Peyer's patch (tissue), 4 donors: ENCODE results near the gene SERPINA10.

Source experiments
- CTCF ChIP-seq, 6 experiments: fragments of 450-650 bp in 4 of 6; fragments of 200-600 bp in 2 of 6; sonication (generic) in 1 of 6; IDR thresholded peaks; one replicate each; pipeline ENCODE4 v1.5.1; 2017 to 2019; ENCODE audit warnings: antibody characterized with exemption in 6 of 6, mild to moderate bottlenecking in 3 of 6, moderate library complexity in 1 of 6
- POLR2A ChIP-seq, 2 donors: fragments of 450-650 bp; IDR thresholded peaks; one replicate each; pipeline ENCODE4 v1.5.1; 2017; ENCODE audit warnings: antibody characterized with exemption in 2 of 2, mild to moderate bottlenecking in 2 of 2, moderate library complexity in 2 of 2

DNA sequence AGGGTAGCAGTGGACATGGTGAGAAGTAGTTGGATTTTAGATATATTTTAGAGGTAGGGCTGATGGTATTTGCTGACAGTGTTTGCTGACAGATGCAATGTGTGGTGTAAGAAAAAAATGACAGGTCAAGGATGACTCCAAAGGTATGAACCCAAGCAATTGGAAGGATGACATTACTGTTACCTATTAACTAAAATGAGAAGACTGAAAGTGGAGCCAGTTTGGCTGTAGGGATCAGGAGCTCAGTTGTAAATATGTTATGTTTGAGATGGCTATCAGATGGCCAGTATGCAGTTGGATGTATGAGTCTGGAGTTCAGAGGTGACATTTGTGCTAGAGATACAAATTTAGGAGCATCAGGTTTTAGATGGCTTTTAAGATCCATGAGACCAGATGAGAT is 47.5 kb upstream of the SERPINA10 start:
- TF ChIP-seq CTCF (IDR thresholded peaks at IDR 0.05) (no peak), POLR2A (IDR thresholded peaks at IDR 0.05) (no peak)
